ENCODE data around the gene WASF3. TPM values are rescaled to one million over a fixed set of nuclear protein-coding genes. Genes with fewer than 3 reads are reported as not detected.

The WASF3 gene
- total RNA-seq, 1 donor from 2014 or later: 20.0 TPM

GRCh38 chr13:26515721-26516120 lies 41.8 kb upstream of the WASF3 start:
- H3K9me3 Mint-ChIP-seq (ENCODE audit: unreplicated experiment): no peaks in the 10 kb centered on the region
- H3K4me1 Mint-ChIP-seq (ENCODE audit: unreplicated experiment): no peaks in the 10 kb centered on the region
- TF ChIP-seq, protein P1, sequence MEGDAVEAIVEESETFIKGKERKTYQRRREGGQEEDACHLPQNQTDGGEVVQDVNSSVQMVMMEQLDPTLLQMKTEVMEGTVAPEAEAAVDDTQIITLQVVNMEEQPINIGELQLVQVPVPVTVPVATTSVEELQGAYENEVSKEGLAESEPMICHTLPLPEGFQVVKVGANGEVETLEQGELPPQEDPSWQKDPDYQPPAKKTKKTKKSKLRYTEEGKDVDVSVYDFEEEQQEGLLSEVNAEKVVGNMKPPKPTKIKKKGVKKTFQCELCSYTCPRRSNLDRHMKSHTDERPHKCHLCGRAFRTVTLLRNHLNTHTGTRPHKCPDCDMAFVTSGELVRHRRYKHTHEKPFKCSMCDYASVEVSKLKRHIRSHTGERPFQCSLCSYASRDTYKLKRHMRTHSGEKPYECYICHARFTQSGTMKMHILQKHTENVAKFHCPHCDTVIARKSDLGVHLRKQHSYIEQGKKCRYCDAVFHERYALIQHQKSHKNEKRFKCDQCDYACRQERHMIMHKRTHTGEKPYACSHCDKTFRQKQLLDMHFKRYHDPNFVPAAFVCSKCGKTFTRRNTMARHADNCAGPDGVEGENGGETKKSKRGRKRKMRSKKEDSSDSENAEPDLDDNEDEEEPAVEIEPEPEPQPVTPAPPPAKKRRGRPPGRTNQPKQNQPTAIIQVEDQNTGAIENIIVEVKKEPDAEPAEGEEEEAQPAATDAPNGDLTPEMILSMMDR (IDR thresholded peaks at IDR 0.05): no peak

GRCh38 chr13:26517936-26518335 lies 39.5 kb upstream of the WASF3 start:
- DNase-seq (ENCODE audit: extremely low spot score, unreplicated experiment): no peak
- TF ChIP-seq, protein P1 (IDR thresholded peaks at IDR 0.05): no peak
- no peaks in the 10 kb centered on the region for H3K4me1 Mint-ChIP-seq (ENCODE audit: unreplicated experiment)
- H3K36me3 Mint-ChIP-seq (ENCODE audit: unreplicated experiment): no peaks in the 10 kb centered on the region
- H3K27ac Mint-ChIP-seq (ENCODE audit: unreplicated experiment): no peak overlapping the region
- peaks cover 33% of the 10 kb centered on the region for H3K27me3 Mint-ChIP-seq (ENCODE audit: unreplicated experiment)
- no peaks in the 10 kb centered on the region for H3K9me3 Mint-ChIP-seq (ENCODE audit: unreplicated experiment)
- H3K4me3 Mint-ChIP-seq (ENCODE audit: unreplicated experiment): no peak overlapping the region

More at GRCh38 chr13:26515721-26516120, 41.8 kb upstream of the WASF3 start:
- Mint-ChIP-seq H3K27ac (ENCODE audit: unreplicated experiment) (no peak overlapping the region), H3K27me3 (ENCODE audit: unreplicated experiment) (peaks cover 33% of the 10 kb centered on the region), H3K4me3 (ENCODE audit: unreplicated experiment) (no peak overlapping the region), H3K36me3 (ENCODE audit: unreplicated experiment) (no peaks in the 10 kb centered on the region)
- DNase-seq (ENCODE audit: extremely low spot score, unreplicated experiment): no peak

GRCh38 chr13:26518451-26518959 lies 39.0 kb upstream of the WASF3 start:
- no peak for DNase-seq (ENCODE audit: extremely low spot score, unreplicated experiment)
- H3K4me3 Mint-ChIP-seq (ENCODE audit: unreplicated experiment): no peak overlapping the region
- no peaks in the 10 kb centered on the region for H3K4me1 Mint-ChIP-seq (ENCODE audit: unreplicated experiment)
- H3K27me3 Mint-ChIP-seq (ENCODE audit: unreplicated experiment): peaks cover 31% of the 10 kb centered on the region
- TF ChIP-seq, protein P1 (IDR thresholded peaks at IDR 0.05): no peak
- H3K9me3 Mint-ChIP-seq (ENCODE audit: unreplicated experiment): no peaks in the 10 kb centered on the region
- H3K27ac Mint-ChIP-seq (ENCODE audit: unreplicated experiment): no peak overlapping the region
- no peaks in the 10 kb centered on the region for H3K36me3 Mint-ChIP-seq (ENCODE audit: unreplicated experiment)

GRCh38 chr13:26522571-26522970 lies 34.9 kb upstream of the WASF3 start:
- no peak overlapping the region for H3K4me3 Mint-ChIP-seq (ENCODE audit: unreplicated experiment)
- no peaks in the 10 kb centered on the region for H3K36me3 Mint-ChIP-seq (ENCODE audit: unreplicated experiment)
- peaks cover 18% of the 10 kb centered on the region for H3K27me3 Mint-ChIP-seq (ENCODE audit: unreplicated experiment)
- TF ChIP-seq, protein P1 (IDR thresholded peaks at IDR 0.05): no peak
- DNase-seq (ENCODE audit: extremely low spot score, unreplicated experiment): no peak
- H3K4me1 Mint-ChIP-seq (ENCODE audit: unreplicated experiment): no peaks in the 10 kb centered on the region
- no peaks in the 10 kb centered on the region for H3K9me3 Mint-ChIP-seq (ENCODE audit: unreplicated experiment)
- H3K27ac Mint-ChIP-seq (ENCODE audit: unreplicated experiment): no peak overlapping the region

DNA sequence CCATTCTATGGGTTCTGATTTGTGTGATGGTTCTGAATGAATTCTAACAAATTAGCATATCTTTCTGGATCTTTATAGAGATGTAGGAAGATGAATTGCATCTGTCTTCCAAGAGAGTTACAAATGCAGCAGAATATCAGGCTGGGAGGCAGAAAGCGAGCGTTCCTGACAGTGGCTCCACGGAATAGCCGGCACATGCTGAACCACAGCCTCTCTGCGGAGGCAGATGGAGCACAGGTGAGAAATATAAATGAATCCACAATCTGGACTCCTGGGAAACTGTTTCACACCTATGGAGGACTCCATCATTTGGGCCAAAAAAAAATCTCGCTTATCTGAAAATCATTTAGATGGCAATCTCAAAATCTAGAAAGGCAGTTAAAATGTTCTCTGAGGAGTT lies 34.5 kb upstream of the WASF3 start:
- H3K27me3 Mint-ChIP-seq (ENCODE audit: unreplicated experiment): peaks cover 18% of the 10 kb centered on the region
- H3K4me1 Mint-ChIP-seq (ENCODE audit: unreplicated experiment): no peaks in the 10 kb centered on the region
- H3K36me3 Mint-ChIP-seq (ENCODE audit: unreplicated experiment): no peaks in the 10 kb centered on the region
- no peaks in the 10 kb centered on the region for H3K9me3 Mint-ChIP-seq (ENCODE audit: unreplicated experiment)
- H3K4me3 Mint-ChIP-seq (ENCODE audit: unreplicated experiment): no peak overlapping the region
- no peak for DNase-seq (ENCODE audit: extremely low spot score, unreplicated experiment)
- H3K27ac Mint-ChIP-seq (ENCODE audit: unreplicated experiment): no peak overlapping the region
- TF ChIP-seq, protein P1 (IDR thresholded peaks at IDR 0.05): no peak

Data from osteocyte (in vitro differentiated cells).